Measurements from ENCODE around the gene TMEM89. TPM values are rescaled to one million over a fixed set of nuclear protein-coding genes. Genes with fewer than 3 reads are reported as not detected.

The TMEM89 gene
- total and polyA plus RNA-seq, 2 of the 13 experiments (the other 11 are each of a cell fraction or from before 2014, with no cell fraction given), result 0.31 to 0.59 TPM

- peak; percentile 13; the same call in 1 of the 2 replicates for TF ChIP-seq FOXO1 (CRISPR knock-in tag; IDR thresholded peaks at IDR 0.05)
- peak; percentile 65 for TF ChIP-seq RNF2 (conservative IDR thresholded peaks at IDR 0.05; ENCODE audit: low read depth)
- no peak; the same call in 1 of the 2 replicates for TF ChIP-seq POLR2AphosphoS2 (IDR thresholded peaks at IDR 0.05; ENCODE audit: low read depth, low read length)
- TF ChIP-seq FLYWCH1 (CRISPR knock-in tag; IDR thresholded peaks at IDR 0.05), result no peak
- TF ChIP-seq FIP1L1 (IDR thresholded peaks at IDR 0.05; ENCODE audit: borderline replicate concordance, insufficient read depth, low read depth, low read length), result peak; percentile 25; the same call in 1 of the 2 replicates
- TF ChIP-seq ZNF136 (CRISPR knock-in tag; IDR thresholded peaks at IDR 0.05; ENCODE audit: low read depth), result peak; percentile 40; the same call in 1 of the 2 replicates
- peak; percentile 61; the same call in 1 of the 2 replicates for TF ChIP-seq SOX13 (IDR thresholded peaks at IDR 0.05)
- peak; percentile 32 to 90; a peak in 2 of 4 replicates for TF ChIP-seq SOX13 (CRISPR knock-in tag; conservative IDR thresholded peaks at IDR 0.05 in 1 of 2, IDR thresholded peaks at IDR 0.05 in 1 of 2)
- peak; percentile 93 for TF ChIP-seq ZNF281 (CRISPR knock-in tag; IDR thresholded peaks at IDR 0.05; ENCODE audit: borderline replicate concordance)
- TF ChIP-seq ZNF839 (CRISPR knock-in tag; IDR thresholded peaks at IDR 0.05; ENCODE audit: borderline replicate concordance), result 0 out of 2 replicates have a peak, but pooled peaks have one; percentile 33
- TF ChIP-seq U2AF2 (IDR thresholded peaks at IDR 0.05; ENCODE audit: low read depth, low read length), result no peak
- TF ChIP-seq RBFOX2 (IDR thresholded peaks at IDR 0.05; ENCODE audit: low read depth, low read length), result peak; percentile 83
- no peak for TF ChIP-seq ZNF432 (CRISPR knock-in tag; IDR thresholded peaks at IDR 0.05; ENCODE audit: borderline replicate concordance)
- peak; percentile 72 for TF ChIP-seq REPIN1 (CRISPR knock-in tag; IDR thresholded peaks at IDR 0.05; ENCODE audit: borderline replicate concordance, low read depth)
- TF ChIP-seq ZSCAN12 (CRISPR knock-in tag; IDR thresholded peaks at IDR 0.05), result no peak
- peak; percentile 44 for TF ChIP-seq ARID5B (CRISPR knock-in tag; IDR thresholded peaks at IDR 0.05)
- TF ChIP-seq ZNF574 (CRISPR knock-in tag; IDR thresholded peaks at IDR 0.05), result peak; percentile 72
- peak; percentile 57; the same call in 1 of the 2 replicates for TF ChIP-seq MEIS2 (CRISPR knock-in tag; IDR thresholded peaks at IDR 0.05)
- peak; percentile 83 for TF ChIP-seq GABPB1 (CRISPR knock-in tag; IDR thresholded peaks at IDR 0.05)
These were observed 42.1 kb upstream of the TMEM89 start (continued) for GRCh38 chr3:48663489-48664312.
